Thymus (tissue), 11 donors: ENCODE measurements around the gene PTAR1. TPM values are rescaled to one million over a fixed set of nuclear protein-coding genes. Genes with fewer than 3 reads are reported as not detected.

ENCODE experiments used
- DNase-seq, 9 donors: peaks; one replicate each; pipeline ENCODE4 v3.0.0-alpha.2; 2013; ENCODE audit warnings: low spot score in 9 of 9, low read depth in 6 of 9, missing footprints in 1 of 9
- H3K27ac ChIP-seq, 2 donors: one replicate each; pipeline ENCODE4 v1.5.1; 2013; ENCODE audit warnings: control low read depth in 1 of 2, low read depth in 1 of 2, low read length in 1 of 2, mild to moderate bottlenecking in 1 of 2, moderate library complexity in 1 of 2
- H3K27me3 ChIP-seq, 2 donors: one replicate each; pipeline ENCODE4 v1.5.1; 2013; ENCODE audit warnings: low read length in 1 of 2; ENCODE audit not compliant: control insufficient read depth in 2 of 2, insufficient read depth in 1 of 2
- H3K36me3 ChIP-seq, 2 donors: one replicate each; pipeline ENCODE4 v1.5.1; 2013; ENCODE audit warnings: low read length in 1 of 2, mild to moderate bottlenecking in 1 of 2, moderate library complexity in 1 of 2; ENCODE audit not compliant: control insufficient read depth in 2 of 2, insufficient read depth in 2 of 2
- H3K4me1 ChIP-seq, 2 donors: one replicate each; pipeline ENCODE4 v1.5.1; 2013; ENCODE audit warnings: low read length in 2 of 2; ENCODE audit not compliant: control insufficient read depth in 2 of 2, insufficient read depth in 2 of 2
- H3K4me3 ChIP-seq, 2 donors: one replicate each; pipeline ENCODE4 v1.5.1; 2013; ENCODE audit warnings: low read length in 2 of 2, control low read depth in 1 of 2, mild to moderate bottlenecking in 1 of 2
- H3K9me3 ChIP-seq, 2 donors: one replicate each; pipeline ENCODE4 v1.5.1; 2013; ENCODE audit warnings: low read length in 1 of 2, mild to moderate bottlenecking in 1 of 2; ENCODE audit not compliant: control insufficient read depth in 2 of 2, insufficient read depth in 1 of 2
- WGBS: extraction: QIAGEN DNeasy Blood & Tissue Kit; methylation state at CpG from one replicate; pipeline ENCODE4 v1.1.7; 2013; 5-methylcytosine and 5-hydroxymethylcytosine counted together
- polyA plus RNA-seq: library from polyadenylated mRNA; stranded (reverse); fragments of 200-250 nt; gene quantifications from one replicate; pipeline ENCODE4 v1.2.3, GENCODE V29; 2013
- total RNA-seq: library from RNA; stranded (reverse); fragments of 120-200 nt; gene quantifications from one replicate; pipeline ENCODE4 v1.2.4, GENCODE V29; 2013
- donor health status: healthy.

PTAR1 gene
- total and polyA plus RNA-seq, 2 donors, result 16.6 to 60.9 TPM

DNA sequence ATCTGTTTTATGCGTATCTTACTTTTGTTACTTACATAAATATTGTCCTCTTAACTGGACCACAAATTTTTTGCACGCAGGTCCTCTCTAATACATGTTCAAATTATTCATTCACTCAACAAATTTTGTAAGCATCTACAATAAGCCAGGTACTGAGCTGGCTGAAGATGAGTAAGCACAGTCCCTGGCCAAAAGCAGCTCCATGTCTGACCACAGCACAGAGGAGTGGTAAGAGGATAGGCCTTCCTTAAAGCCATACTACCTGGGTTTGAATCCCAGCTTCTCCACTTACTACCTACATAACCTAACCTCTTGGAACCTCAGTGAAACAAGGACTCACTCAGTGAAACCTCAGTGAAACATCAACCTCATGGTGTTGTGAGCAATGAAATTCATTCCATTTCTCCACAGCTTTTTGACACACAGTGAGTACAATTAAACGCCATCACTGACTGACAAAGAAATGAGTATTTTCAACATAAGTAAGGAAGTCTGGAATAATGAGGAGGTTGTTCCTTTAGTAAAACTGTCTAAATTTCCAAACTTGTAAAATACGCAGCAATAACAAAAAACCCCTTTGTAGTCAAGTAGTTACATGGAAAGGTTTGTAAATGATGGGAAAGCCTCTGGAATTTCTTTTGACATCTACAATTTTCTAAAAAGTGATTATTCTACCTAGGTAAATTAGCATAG, 15.0 kb downstream of the PTAR1 start:
- H3K27me3 ChIP-seq, result no peaks in the 10 kb centered on the region
- H3K9me3 ChIP-seq, result no peaks in the 10 kb centered on the region
- H3K4me1 ChIP-seq, result no peaks in the 10 kb centered on the region
- no peak overlapping the region for H3K27ac ChIP-seq
- 98% methylated on average over 4 of the region's 4 CpGs for WGBS
- H3K36me3 ChIP-seq, result peaks cover 15 to 39% of the 10 kb centered on the region in 2 donors
- no peak for DNase-seq
- no peak overlapping the region for H3K4me3 ChIP-seq

GRCh38 chr9:69743930-69744329, 15.9 kb downstream of the PTAR1 start:
- Histone ChIP-seq H3K27me3 (no peaks in the 10 kb centered on the region), H3K36me3 (peaks cover 13 to 39% of the 10 kb centered on the region in 2 donors), H3K4me1 (no peaks in the 10 kb centered on the region), H3K4me3 (no peak overlapping the region), H3K27ac (no peak overlapping the region), H3K9me3 (no peaks in the 10 kb centered on the region)
- 98% methylated on average over 5 of the region's 5 CpGs for WGBS
- DNase-seq, result no peak

GRCh38 chr9:69740872-69741505, 18.8 kb downstream of the PTAR1 start:
- Histone ChIP-seq H3K4me3 (no peak overlapping the region), H3K4me1 (no peaks in the 10 kb centered on the region), H3K27ac (no peak overlapping the region), H3K27me3 (no peaks in the 10 kb centered on the region), H3K36me3 (peaks cover 10 to 30% of the 10 kb centered on the region in 2 donors), H3K9me3 (no peaks in the 10 kb centered on the region)
- no peak for DNase-seq
- 98% methylated on average over 2 of the region's 2 CpGs for WGBS

- peaks cover 29 to 60% of the 10 kb centered on the region in 2 donors for H3K36me3 ChIP-seq
- WGBS, result 99% methylated on average over 2 of the region's 2 CpGs
- DNase-seq, result no peak
- H3K27me3 ChIP-seq, result no peaks in the 10 kb centered on the region
- H3K4me3 ChIP-seq, result no peak overlapping the region
- H3K4me1 ChIP-seq, result no peaks in the 10 kb centered on the region
- H3K9me3 ChIP-seq, result no peaks in the 10 kb centered on the region
- H3K27ac ChIP-seq, result no peak overlapping the region
Observed at GRCh38 chr9:69731348-69731747, 28.5 kb downstream of the PTAR1 start.

- H3K27me3 ChIP-seq, result no peaks in the 10 kb centered on the region
- no peak overlapping the region for H3K27ac ChIP-seq
- no peak overlapping the region for H3K4me3 ChIP-seq
- H3K4me1 ChIP-seq, result no peaks in the 10 kb centered on the region
- no peaks in the 10 kb centered on the region for H3K9me3 ChIP-seq
- DNase-seq, result no peak
- 98% methylated on average over 2 of the region's 2 CpGs for WGBS
- H3K36me3 ChIP-seq, result peaks cover 17 to 74% of the 10 kb centered on the region in 2 donors
Observed at GRCh38 chr9:69719983-69720382, 39.8 kb downstream of the PTAR1 start.

GRCh38 chr9:69719367-69719766, 40.4 kb downstream of the PTAR1 start:
- 98% methylated on average over 3 of the region's 3 CpGs for WGBS
- H3K9me3 ChIP-seq, result no peaks in the 10 kb centered on the region
- DNase-seq, result no peak
- no peaks in the 10 kb centered on the region for H3K4me1 ChIP-seq
- H3K36me3 ChIP-seq, result peaks cover 17 to 74% of the 10 kb centered on the region in 2 donors
- no peak overlapping the region for H3K4me3 ChIP-seq
- no peaks in the 10 kb centered on the region for H3K27me3 ChIP-seq
- no peak overlapping the region for H3K27ac ChIP-seq

DNA sequence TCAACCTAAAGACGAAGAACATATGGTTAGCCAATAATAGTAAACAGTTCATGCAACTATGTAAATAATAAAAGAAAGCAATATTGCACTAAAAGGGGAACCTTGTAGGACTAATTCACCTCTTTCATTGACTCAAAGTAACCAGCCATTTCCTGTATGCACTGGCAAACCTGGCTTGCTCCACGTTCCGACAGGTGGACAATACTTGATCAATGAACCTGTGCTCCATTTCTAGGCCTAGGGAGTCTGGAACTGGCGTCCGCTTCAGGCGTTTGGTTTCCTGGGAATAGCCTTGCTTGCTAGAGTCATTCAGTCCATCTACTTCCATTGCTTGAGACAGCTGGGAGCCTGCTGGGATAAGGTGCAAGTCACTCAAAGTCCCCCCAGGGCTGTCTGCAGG, 41.6 kb downstream of the PTAR1 start:
- Histone ChIP-seq H3K9me3 (no peaks in the 10 kb centered on the region), H3K27ac (no peak overlapping the region), H3K27me3 (no peaks in the 10 kb centered on the region), H3K36me3 (peaks cover 16 to 71% of the 10 kb centered on the region in 2 donors), H3K4me3 (no peak overlapping the region), H3K4me1 (no peaks in the 10 kb centered on the region)
- no peak for DNase-seq
- 99% methylated on average over 6 of the region's 6 CpGs for WGBS

GRCh38 chr9:69715825-69716224, 44.0 kb downstream of the PTAR1 start:
- H3K9me3 ChIP-seq, result no peaks in the 10 kb centered on the region
- no peak for DNase-seq
- H3K27me3 ChIP-seq, result no peaks in the 10 kb centered on the region
- H3K36me3 ChIP-seq, result peaks cover 9 to 54% of the 10 kb centered on the region in 2 donors
- H3K27ac ChIP-seq, result no peak overlapping the region
- no peaks in the 10 kb centered on the region for H3K4me1 ChIP-seq
- H3K4me3 ChIP-seq, result no peak overlapping the region
- WGBS, result 99% methylated on average over 1 of the region's 1 CpG

DNA sequence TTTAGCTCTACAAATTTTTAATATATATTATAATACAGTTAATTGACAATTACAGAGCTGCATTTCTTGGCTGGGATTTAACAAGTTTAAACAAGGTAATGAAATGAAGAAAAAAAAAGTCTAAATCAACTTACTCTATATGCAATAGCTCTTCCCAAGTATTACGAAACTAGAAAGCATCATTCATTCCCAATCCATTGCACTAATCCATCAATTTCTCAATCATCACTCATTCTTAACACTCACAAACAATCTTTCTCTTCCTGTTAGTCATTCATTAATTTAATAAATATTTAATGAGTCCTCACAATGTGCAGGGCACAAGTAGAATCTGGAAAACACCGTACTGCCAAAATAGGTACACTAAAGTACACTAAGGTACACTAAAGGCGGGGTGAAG, 44.7 kb downstream of the PTAR1 start:
- Histone ChIP-seq H3K9me3 (no peaks in the 10 kb centered on the region), H3K4me1 (no peaks in the 10 kb centered on the region), H3K4me3 (no peak overlapping the region), H3K36me3 (peaks cover 9 to 46% of the 10 kb centered on the region in 2 donors), H3K27me3 (no peaks in the 10 kb centered on the region), H3K27ac (no peak overlapping the region)
- no peak for DNase-seq
- 98% methylated on average over 3 of the region's 3 CpGs for WGBS
